Measurements from ENCODE around the gene MACROD2.
"Not testable (repeated sequence)": the region's sequence is repeated elsewhere in the genome, so short reads cannot be mapped to it uniquely, and the experiment has no call there.

MACROD2 gene

GRCh38 chr20:15742627-15743026 is 1747.3 kb downstream of the MACROD2 start:
- DNase-seq, result no peak

- no peak for DNase-seq
Measured at GRCh38 chr20:15756002-15756753, 1760.9 kb downstream of the MACROD2 start.

GRCh38 chr20:15756754-15757115 is 1761.4 kb downstream of the MACROD2 start:
- DNase-seq, result no peak

- DNase-seq, result no peak
Measured at GRCh38 chr20:15759594-15759993, 1764.3 kb downstream of the MACROD2 start.

- DNase-seq, result no peak
Measured at GRCh38 chr20:15760001-15760621, 1764.8 kb downstream of the MACROD2 start.

- no peak for DNase-seq
Measured at GRCh38 chr20:15763366-15763765, 1768.0 kb downstream of the MACROD2 start.

GRCh38 chr20:15767586-15767985 is 1772.3 kb downstream of the MACROD2 start:
- DNase-seq, result no peak

- no peak for DNase-seq
Measured at GRCh38 chr20:15767999-15768741, 1772.9 kb downstream of the MACROD2 start.

GRCh38 chr20:15772826-15773225 is 1777.5 kb downstream of the MACROD2 start:
- no peak for DNase-seq

GRCh38 chr20:15774926-15775325 is 1779.6 kb downstream of the MACROD2 start:
- no peak for DNase-seq

GRCh38 chr20:15776770-15777466 is 1781.6 kb downstream of the MACROD2 start:
- DNase-seq, result no peak

- no peak for DNase-seq
Measured at GRCh38 chr20:15784020-15784419, 1788.7 kb downstream of the MACROD2 start.

- DNase-seq, result no peak
Measured at GRCh38 chr20:15789079-15789478, 1793.8 kb downstream of the MACROD2 start.

GRCh38 chr20:15792855-15793254 is 1797.5 kb downstream of the MACROD2 start:
- DNase-seq, result no peak

- no peak for DNase-seq
Measured at GRCh38 chr20:15794409-15794808, 1799.1 kb downstream of the MACROD2 start.

GRCh38 chr20:15795305-15796019 is 1800.1 kb downstream of the MACROD2 start:
- no peak for DNase-seq

GRCh38 chr20:15799871-15800270 is 1804.6 kb downstream of the MACROD2 start:
- no peak for DNase-seq

GRCh38 chr20:15802020-15802419 is 1806.7 kb downstream of the MACROD2 start:
- no peak for DNase-seq

GRCh38 chr20:15805154-15805553 is 1809.8 kb downstream of the MACROD2 start:
- no peak for DNase-seq

- DNase-seq, result no peak
Measured at GRCh38 chr20:15806105-15806504, 1810.8 kb downstream of the MACROD2 start.

GRCh38 chr20:15807271-15807670 is 1812.0 kb downstream of the MACROD2 start:
- no peak for DNase-seq

- DNase-seq, result not testable (repeated sequence)
Measured at GRCh38 chr20:15807771-15808170, 1812.5 kb downstream of the MACROD2 start.

- DNase-seq, result no peak
Measured at GRCh38 chr20:15811951-15812350, 1816.6 kb downstream of the MACROD2 start.
